Stimulated activated memory B cell treated with anti-CD40 and anti-IgM and Interleukin-4, amounts not matched to agents 10 μg/mL and 1 μg/mL and 100 μg/mL, for 72 hours (primary cell): ENCODE results near the gene UGT1A3.

Source experiments
- ATAC-seq: fragments of 150-1000 bp; cut with Tn5 transposase; 2 replicates; pipeline ENCODE4 v1.10.0; 2021
- H3K27ac Mint-ChIP-seq: one replicate; pipeline ENCODE4 v1.8.0; 2022; ENCODE audit warnings: mild to moderate bottlenecking, mixed read lengths
- H3K27me3 Mint-ChIP-seq: one replicate; pipeline ENCODE4 v1.8.0; 2022; ENCODE audit warnings: mixed read lengths
- H3K36me3 Mint-ChIP-seq: one replicate; pipeline ENCODE4 v1.8.0; 2022; ENCODE audit warnings: mixed read lengths
- H3K4me1 Mint-ChIP-seq: one replicate; pipeline ENCODE4 v1.8.0; 2022; ENCODE audit warnings: mixed read lengths
- H3K4me3 Mint-ChIP-seq: one replicate; pipeline ENCODE4 v1.8.0; 2022; ENCODE audit warnings: mild to moderate bottlenecking, moderate library complexity, mixed read lengths
- H3K9me3 Mint-ChIP-seq: one replicate; pipeline ENCODE4 v1.8.0; 2022; ENCODE audit warnings: mixed read lengths

UGT1A3 gene

DNA sequence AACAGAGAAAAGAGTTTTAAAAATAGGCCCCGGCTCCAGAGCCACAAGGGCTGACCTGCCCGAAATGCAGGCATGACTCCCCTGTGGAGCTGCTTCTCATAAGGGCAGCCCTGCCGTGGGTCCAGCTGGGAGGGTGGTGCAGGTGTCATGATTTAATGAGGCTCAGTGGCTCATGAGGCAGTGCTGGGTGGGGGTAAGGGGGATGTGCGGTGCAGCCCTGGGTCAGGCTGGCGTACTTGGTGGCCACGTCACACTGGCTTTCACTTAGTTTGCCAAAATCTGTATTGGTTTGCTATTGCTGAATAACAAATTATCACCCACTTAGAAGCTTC is 91.9 kb downstream of the UGT1A3 start:
- no peaks in the 10 kb centered on the region for H3K36me3 Mint-ChIP-seq
- H3K27ac Mint-ChIP-seq: no peak overlapping the region
- H3K27me3 Mint-ChIP-seq: peaks cover 39% of the 10 kb centered on the region
- H3K4me3 Mint-ChIP-seq: no peak overlapping the region
- no peak for ATAC-seq
- no peaks in the 10 kb centered on the region for H3K9me3 Mint-ChIP-seq
- H3K4me1 Mint-ChIP-seq: no peaks in the 10 kb centered on the region

DNA sequence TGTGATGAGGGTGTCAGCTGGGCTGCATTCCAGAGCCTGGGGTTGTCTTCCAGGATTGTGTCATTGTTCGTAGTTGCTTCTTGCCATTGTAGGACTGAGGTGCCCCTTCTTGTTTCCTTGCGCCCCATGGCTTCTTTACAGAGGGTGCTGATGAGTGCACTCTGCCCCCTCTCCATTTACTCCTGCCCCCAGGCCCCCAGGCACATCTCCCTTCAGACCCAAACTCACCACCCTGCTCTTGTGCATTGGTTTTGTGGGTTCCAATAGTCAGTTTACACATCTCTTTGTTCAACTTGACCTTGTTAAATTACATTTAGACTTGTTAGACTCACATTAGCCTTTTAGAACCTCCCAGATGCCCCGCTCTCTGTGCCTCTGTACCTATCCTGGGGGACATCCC is 92.4 kb downstream of the UGT1A3 start:
- Mint-ChIP-seq H3K27me3 (peaks cover 39% of the 10 kb centered on the region), H3K4me3 (no peak overlapping the region), H3K27ac (no peak overlapping the region), H3K9me3 (no peaks in the 10 kb centered on the region), H3K4me1 (no peaks in the 10 kb centered on the region), H3K36me3 (no peaks in the 10 kb centered on the region)
- no peak for ATAC-seq

DNA sequence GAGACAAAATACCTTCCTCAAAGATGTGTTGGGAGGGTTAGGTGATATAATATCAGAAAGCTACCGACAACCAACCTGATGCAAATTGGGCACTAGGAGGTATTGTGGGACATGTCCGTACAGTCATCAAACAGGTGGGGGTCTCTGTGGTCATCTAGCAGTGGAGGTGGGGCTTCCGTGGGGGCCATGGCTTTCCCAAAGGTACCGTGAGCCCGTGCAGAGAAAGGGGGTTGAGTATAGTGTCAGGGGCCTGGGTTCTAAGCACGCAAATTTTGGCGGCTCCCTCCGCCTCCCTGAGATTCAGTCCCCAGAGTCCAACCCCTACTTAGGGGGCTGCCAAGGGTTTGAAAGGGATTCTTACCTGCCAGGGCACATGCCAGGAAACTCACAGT is 92.9 kb downstream of the UGT1A3 start:
- H3K4me1 Mint-ChIP-seq: no peaks in the 10 kb centered on the region
- no peak overlapping the region for H3K4me3 Mint-ChIP-seq
- H3K27me3 Mint-ChIP-seq: peaks cover 39% of the 10 kb centered on the region
- H3K9me3 Mint-ChIP-seq: no peaks in the 10 kb centered on the region
- no peak overlapping the region for H3K27ac Mint-ChIP-seq
- no peak for ATAC-seq
- H3K36me3 Mint-ChIP-seq: no peaks in the 10 kb centered on the region

DNA sequence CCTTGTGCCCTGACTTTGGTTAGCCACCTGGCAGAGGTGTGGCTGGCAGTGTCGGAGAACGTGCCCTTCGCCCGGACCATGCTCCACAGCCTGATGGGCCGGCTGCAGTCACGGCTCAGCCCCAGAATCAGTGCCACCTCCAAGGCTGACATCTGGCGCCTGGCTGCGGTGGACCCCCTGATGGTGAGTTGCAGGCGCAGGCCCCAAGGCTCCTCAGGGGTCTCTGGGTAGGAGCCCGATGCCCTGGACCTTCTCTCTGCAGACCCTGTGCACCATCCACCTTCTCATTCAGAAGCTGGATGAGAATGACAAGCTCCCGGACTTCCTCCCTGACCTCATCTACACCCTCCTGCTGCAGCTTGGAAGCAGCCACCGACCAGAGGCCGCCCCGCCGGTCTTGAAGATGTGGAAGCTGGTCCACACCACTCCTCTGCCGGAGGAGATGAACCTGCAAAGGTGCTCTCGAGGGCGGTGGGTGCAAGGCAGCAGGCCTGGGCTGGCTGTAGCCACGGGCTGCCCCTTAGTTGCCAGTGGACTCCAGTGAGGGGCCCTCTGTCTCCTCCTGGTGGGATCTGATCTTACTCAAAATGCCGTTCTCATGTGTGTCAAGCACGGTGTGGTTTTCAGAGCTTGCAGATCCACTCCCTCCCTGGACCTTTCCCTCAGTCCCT is 93.4 kb downstream of the UGT1A3 start:
- Mint-ChIP-seq H3K4me3 (no peak overlapping the region), H3K36me3 (no peaks in the 10 kb centered on the region), H3K9me3 (no peaks in the 10 kb centered on the region), H3K27me3 (peaks cover 34% of the 10 kb centered on the region), H3K27ac (no peak overlapping the region), H3K4me1 (no peaks in the 10 kb centered on the region)
- ATAC-seq: no peak
